Adipocyte (in vitro differentiated cells): ENCODE results near the gene ZSCAN26.

Source experiments
- DNase-seq: peaks from one replicate; pipeline ENCODE4 v3.0.0-alpha.2; 2015; ENCODE audit warnings: low read depth
- H3K27me3 ChIP-seq: replicated peaks from 2 replicates; pipeline ENCODE4 v1.7.0; 2013; ENCODE audit warnings: mild to moderate bottlenecking, low read length, moderate library complexity; ENCODE audit not compliant: control insufficient read depth, insufficient read depth
- H3K36me3 ChIP-seq: 2 replicates; pipeline ENCODE4 v1.7.0; 2013; ENCODE audit warnings: low read length, mild to moderate bottlenecking, moderate library complexity; ENCODE audit not compliant: control insufficient read depth, insufficient read depth, severe bottlenecking
- H3K4me1 ChIP-seq: 2 replicates; pipeline ENCODE4 v1.7.0; 2013; ENCODE audit warnings: mild to moderate bottlenecking, low read length, moderate library complexity; ENCODE audit not compliant: control insufficient read depth, insufficient read depth
- H3K4me3 ChIP-seq: 2 replicates; pipeline ENCODE4 v1.7.0; 2013; ENCODE audit warnings: mild to moderate bottlenecking, low read length, moderate library complexity
- H3K9ac ChIP-seq: 2 replicates; pipeline ENCODE4 v1.7.0; 2013; ENCODE audit warnings: mild to moderate bottlenecking, low read length, moderate library complexity
- H3K9me3 ChIP-seq: 2 replicates; pipeline ENCODE4 v1.7.0; 2013; ENCODE audit warnings: mild to moderate bottlenecking, low read length, moderate library complexity; ENCODE audit not compliant: control insufficient read depth

ZSCAN26 gene

GRCh38 chr6:28239636-28240035 lies 27.3 kb upstream of the ZSCAN26 start:
- H3K27me3 ChIP-seq, result no peaks in the 10 kb centered on the region
- H3K4me3 ChIP-seq, result no peak overlapping the region
- no peaks in the 10 kb centered on the region for H3K9me3 ChIP-seq
- H3K4me1 ChIP-seq, result no peaks in the 10 kb centered on the region
- no peak for DNase-seq
- H3K9ac ChIP-seq, result no peak overlapping the region
- H3K36me3 ChIP-seq, result peaks cover 12% of the 10 kb centered on the region

GRCh38 chr6:28240471-28240870 lies 26.5 kb upstream of the ZSCAN26 start:
- DNase-seq, result no peak
- Histone ChIP-seq H3K4me3 (no peak overlapping the region), H3K9me3 (no peaks in the 10 kb centered on the region), H3K9ac (no peak overlapping the region), H3K36me3 (peaks cover 20% of the 10 kb centered on the region), H3K27me3 (no peaks in the 10 kb centered on the region), H3K4me1 (no peaks in the 10 kb centered on the region)

GRCh38 chr6:28243946-28244345 lies 23.0 kb upstream of the ZSCAN26 start:
- DNase-seq, result no peak
- Histone ChIP-seq H3K9me3 (no peaks in the 10 kb centered on the region), H3K9ac (no peak overlapping the region), H3K36me3 (peaks cover 41% of the 10 kb centered on the region), H3K4me3 (no peak overlapping the region), H3K4me1 (no peaks in the 10 kb centered on the region), H3K27me3 (no peaks in the 10 kb centered on the region)

- Histone ChIP-seq H3K9ac (no peak overlapping the region), H3K36me3 (peaks cover 41% of the 10 kb centered on the region), H3K4me1 (peaks cover under 1% of the 10 kb centered on the region), H3K4me3 (no peak overlapping the region), H3K9me3 (no peaks in the 10 kb centered on the region), H3K27me3 (no peaks in the 10 kb centered on the region)
- no peak for DNase-seq
Measured at GRCh38 chr6:28245206-28245941, 21.6 kb upstream of the ZSCAN26 start.

GRCh38 chr6:28248916-28249315 lies 18.0 kb upstream of the ZSCAN26 start:
- Histone ChIP-seq H3K4me3 (no peak overlapping the region), H3K36me3 (peaks cover 41% of the 10 kb centered on the region), H3K9ac (no peak overlapping the region), H3K27me3 (no peaks in the 10 kb centered on the region), H3K9me3 (no peaks in the 10 kb centered on the region), H3K4me1 (peaks cover 24% of the 10 kb centered on the region)
- peak; percentile 62 for DNase-seq

GRCh38 chr6:28250747-28251146 lies 16.2 kb upstream of the ZSCAN26 start:
- H3K9ac ChIP-seq, result no peak overlapping the region
- DNase-seq, result no peak
- H3K4me1 ChIP-seq, result peaks cover 24% of the 10 kb centered on the region
- no peaks in the 10 kb centered on the region for H3K9me3 ChIP-seq
- no peaks in the 10 kb centered on the region for H3K27me3 ChIP-seq
- H3K4me3 ChIP-seq, result peak overlapping the region; percentile 98
- peaks cover 26% of the 10 kb centered on the region for H3K36me3 ChIP-seq

- Histone ChIP-seq H3K36me3 (peaks cover 17% of the 10 kb centered on the region), H3K4me3 (peak overlapping the region; percentile 98), H3K9ac (peak overlapping the region; percentile 91), H3K9me3 (no peaks in the 10 kb centered on the region), H3K27me3 (no peaks in the 10 kb centered on the region), H3K4me1 (peaks cover 24% of the 10 kb centered on the region)
- DNase-seq, result peak; percentile 48
Measured at GRCh38 chr6:28251661-28252008, 15.3 kb upstream of the ZSCAN26 start.

- H3K36me3 ChIP-seq, result peaks cover 10% of the 10 kb centered on the region
- no peaks in the 10 kb centered on the region for H3K27me3 ChIP-seq
- H3K9ac ChIP-seq, result peak within 1 kb of the TSS; percentile 91
- H3K9me3 ChIP-seq, result no peaks in the 10 kb centered on the region
- H3K4me3 ChIP-seq, result peak within 1 kb of the TSS; percentile 98
- peak; percentile 92 for DNase-seq
- peaks cover 24% of the 10 kb centered on the region for H3K4me1 ChIP-seq
Measured at GRCh38 chr6:28252009-28252975, 14.7 kb upstream of the ZSCAN26 start, which contains the start of gene ZKSCAN4. TSS of gene ZKSCAN4 (minus strand) at chr6:28252269. CDS start at chr6:28251980, 289 bp downstream.

GRCh38 chr6:28254121-28254519 lies 12.8 kb upstream of the ZSCAN26 start:
- H3K4me1 ChIP-seq, result peaks cover 28% of the 10 kb centered on the region
- no peaks in the 10 kb centered on the region for H3K9me3 ChIP-seq
- H3K27me3 ChIP-seq, result no peaks in the 10 kb centered on the region
- no peaks in the 10 kb centered on the region for H3K36me3 ChIP-seq
- H3K9ac ChIP-seq, result no peak overlapping the region
- H3K4me3 ChIP-seq, result no peak overlapping the region
- no peak for DNase-seq

GRCh38 chr6:28257042-28257441 lies 9.9 kb upstream of the ZSCAN26 start:
- H3K36me3 ChIP-seq, result no peaks in the 10 kb centered on the region
- H3K27me3 ChIP-seq, result no peaks in the 10 kb centered on the region
- peaks cover 12% of the 10 kb centered on the region for H3K9me3 ChIP-seq
- DNase-seq, result no peak
- H3K4me3 ChIP-seq, result no peak overlapping the region
- peaks cover 24% of the 10 kb centered on the region for H3K4me1 ChIP-seq
- H3K9ac ChIP-seq, result no peak overlapping the region
